Stimulated activated CD8-positive, alpha-beta memory T cell treated with anti-CD3 and anti-CD28 coated beads, Interleukin-7, amount 100 ng/mL, for 24 hours (primary cell): ENCODE results near the gene SPAG5.

Experiments used
- DNase-seq: peaks from one replicate; pipeline ENCODE4 v3.0.0-alpha.2; 2020; ENCODE audit warnings: low read depth

Gene SPAG5

GRCh38 chr17:28571361-28572122 lies 27.3 kb downstream of the SPAG5 start, which contains the start of gene PIGS:
PIGS (minus strand) TSS chr17:28571524; CDS start chr17:28571496, 28 bp downstream.
- DNase-seq, result peak; percentile 88

GRCh38 chr17:28570716-28571360 lies 28.0 kb downstream of the SPAG5 start:
- DNase-seq, result no peak

- no peak for DNase-seq
Observed at GRCh38 chr17:28569446-28569845, 29.4 kb downstream of the SPAG5 start.

GRCh38 chr17:28567604-28568003 lies 31.2 kb downstream of the SPAG5 start:
- no peak for DNase-seq

GRCh38 chr17:28563475-28563874 lies 35.4 kb downstream of the SPAG5 start:
- DNase-seq, result no peak

GRCh38 chr17:28555022-28555421 lies 43.8 kb downstream of the SPAG5 start:
- DNase-seq, result no peak

GRCh38 chr17:28554565-28554964 lies 44.3 kb downstream of the SPAG5 start:
- no peak for DNase-seq

- DNase-seq, result no peak
Observed at GRCh38 chr17:28553000-28553505, 45.8 kb downstream of the SPAG5 start.

GRCh38 chr17:28552176-28552999 lies 46.4 kb downstream of the SPAG5 start, which contains the start of gene UNC119:
UNC119 (minus strand) TSS chr17:28552624; CDS start chr17:28552557, 67 bp downstream.
- peak; percentile 50 for DNase-seq

GRCh38 chr17:28551421-28552175 lies 47.2 kb downstream of the SPAG5 start:
- DNase-seq, result no peak

- DNase-seq, result no peak
Observed at GRCh38 chr17:28550858-28551257, 48.0 kb downstream of the SPAG5 start.

- no peak for DNase-seq
Observed at GRCh38 chr17:28549236-28550132, 49.3 kb downstream of the SPAG5 start.

GRCh38 chr17:28548417-28549130 lies 50.3 kb downstream of the SPAG5 start:
- DNase-seq, result no peak

GRCh38 chr17:28547623-28548416 lies 51.0 kb downstream of the SPAG5 start:
- DNase-seq, result peak; percentile 42

GRCh38 chr17:28547096-28547622 lies 51.7 kb downstream of the SPAG5 start:
- DNase-seq, result no peak

GRCh38 chr17:28545787-28546415 lies 52.9 kb downstream of the SPAG5 start:
- DNase-seq, result no peak

GRCh38 chr17:28545141-28545503 lies 53.7 kb downstream of the SPAG5 start:
- no peak for DNase-seq

GRCh38 chr17:28544402-28545140 lies 54.3 kb downstream of the SPAG5 start:
- no peak for DNase-seq
